Stimulated activated CD8-positive, alpha-beta memory T cell treated with anti-CD3 and anti-CD28 coated beads, Interleukin-7, amount 100 ng/mL, for 4 hours (primary cell): ENCODE results near the gene XIRP2.

ENCODE experiments used
- DNase-seq, 2 donors: peaks; one replicate each; pipeline ENCODE4 v3.0.0-alpha.2; 2020; ENCODE audit warnings: low read depth in 2 of 2

Gene XIRP2

GRCh38 chr2:167134381-167135072 is 246.2 kb downstream of the XIRP2 start:
- no peak for DNase-seq

DNA sequence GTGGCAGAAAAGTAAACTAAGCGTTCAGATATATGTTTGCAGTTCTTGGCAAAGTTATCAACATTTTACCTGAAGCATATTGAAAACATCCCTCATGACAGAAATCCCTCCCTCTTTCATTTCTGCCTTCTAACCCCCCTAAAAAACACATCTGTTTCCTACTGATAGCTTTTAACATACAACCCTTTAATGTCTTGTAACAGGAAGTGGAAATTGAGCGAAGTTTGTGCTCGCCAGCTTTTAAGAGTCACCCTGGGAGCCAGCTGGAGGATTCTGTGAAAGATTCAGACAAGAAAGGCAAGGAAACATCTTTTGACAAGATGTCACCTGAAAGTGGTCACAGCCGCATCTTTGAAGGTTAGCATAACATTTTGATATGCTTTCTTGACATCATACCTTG is 247.4 kb downstream of the XIRP2 start:
- no peak for DNase-seq

DNA sequence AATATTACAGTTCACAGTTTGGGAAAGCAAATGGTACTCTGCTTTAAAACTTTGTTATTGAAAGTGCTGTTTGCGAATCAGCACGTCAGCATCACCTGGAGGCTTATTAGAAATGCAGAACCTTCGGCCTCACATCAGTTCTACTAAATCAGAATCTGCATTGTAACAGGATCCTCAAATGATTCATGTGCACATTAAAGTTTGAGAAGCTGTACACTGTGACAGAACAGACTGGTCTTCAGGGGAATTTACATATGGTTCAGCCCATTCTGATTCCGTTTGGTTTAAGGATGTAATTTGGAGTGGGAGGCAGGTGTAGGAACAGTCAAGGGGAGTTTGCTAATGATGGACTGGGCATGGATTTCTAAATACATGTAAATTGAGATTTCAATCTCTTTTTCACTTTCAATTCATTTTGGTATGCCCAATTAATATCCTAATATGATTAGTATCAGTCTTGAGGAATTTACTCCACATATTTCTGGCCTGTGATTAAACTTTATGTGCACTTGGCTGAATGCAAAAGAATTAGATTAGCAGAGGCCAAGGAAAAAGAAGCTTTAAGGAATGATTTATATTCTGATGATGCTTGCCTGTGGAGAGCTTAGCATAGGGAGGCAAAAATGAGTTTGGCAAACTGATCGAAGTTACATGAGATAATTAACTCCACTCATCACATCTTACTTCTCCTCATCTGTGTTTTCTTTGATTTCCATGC is 248.8 kb downstream of the XIRP2 start:
- DNase-seq, result no peak

DNA sequence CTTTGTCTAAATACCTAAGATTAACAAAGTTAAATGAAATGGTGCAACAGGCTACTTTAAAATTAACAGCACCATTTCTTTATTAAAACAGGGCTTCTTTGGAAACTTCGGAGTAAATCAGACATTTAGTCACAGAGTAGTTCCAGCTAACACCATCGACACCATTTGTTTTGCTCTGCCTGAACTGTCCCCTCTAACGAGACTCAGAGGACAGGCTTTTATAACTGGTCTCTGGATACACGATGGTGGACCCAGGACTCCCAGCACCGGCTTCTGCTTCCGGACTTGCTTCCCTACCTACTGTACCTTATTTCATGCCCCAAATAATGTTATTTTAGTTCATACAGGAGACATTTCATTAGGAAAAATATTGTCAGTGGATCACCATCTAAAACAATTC is 252.1 kb downstream of the XIRP2 start:
- DNase-seq, result no peak

DNA sequence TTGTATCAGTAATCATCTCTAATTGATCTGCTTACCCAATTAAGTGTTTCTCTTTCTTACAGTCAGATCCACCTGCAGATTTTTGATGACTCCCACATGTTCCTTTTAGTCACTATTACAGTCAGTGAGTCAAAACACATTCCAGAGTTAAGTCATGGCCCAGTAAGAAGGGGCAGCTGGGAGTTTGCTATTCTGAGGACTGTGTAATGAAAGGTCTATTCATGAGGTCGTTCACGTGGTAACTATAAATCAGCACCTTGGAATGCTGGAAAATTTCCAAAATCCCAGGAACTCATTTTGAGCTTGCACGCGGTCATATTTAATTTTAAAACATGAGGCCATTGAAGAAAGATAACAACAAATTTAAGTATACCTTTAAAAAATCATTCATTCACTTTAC is 252.5 kb downstream of the XIRP2 start:
- no peak for DNase-seq

DNA sequence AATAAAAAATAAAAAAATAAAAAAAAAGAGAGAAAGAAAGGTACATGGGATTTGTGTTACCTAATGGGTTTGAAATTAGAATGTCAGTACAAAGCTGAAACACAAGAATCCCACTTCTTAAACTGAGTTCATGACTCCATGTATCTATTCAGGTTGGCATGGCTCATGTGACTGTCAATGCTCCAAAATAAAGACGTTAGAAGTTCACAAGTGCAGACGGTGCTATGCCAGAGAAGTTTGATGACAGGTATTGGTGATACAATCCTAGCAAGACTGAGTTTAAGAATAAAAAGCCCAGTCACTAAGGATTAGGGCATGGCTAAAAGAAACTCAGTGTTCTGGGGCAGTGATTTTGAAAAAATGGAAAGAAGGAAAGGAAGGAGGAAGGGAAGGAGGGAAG is 254.3 kb downstream of the XIRP2 start:
- DNase-seq, result no peak

- DNase-seq, result no peak
Measured at GRCh38 chr2:167144179-167144898, 256.1 kb downstream of the XIRP2 start.

DNA sequence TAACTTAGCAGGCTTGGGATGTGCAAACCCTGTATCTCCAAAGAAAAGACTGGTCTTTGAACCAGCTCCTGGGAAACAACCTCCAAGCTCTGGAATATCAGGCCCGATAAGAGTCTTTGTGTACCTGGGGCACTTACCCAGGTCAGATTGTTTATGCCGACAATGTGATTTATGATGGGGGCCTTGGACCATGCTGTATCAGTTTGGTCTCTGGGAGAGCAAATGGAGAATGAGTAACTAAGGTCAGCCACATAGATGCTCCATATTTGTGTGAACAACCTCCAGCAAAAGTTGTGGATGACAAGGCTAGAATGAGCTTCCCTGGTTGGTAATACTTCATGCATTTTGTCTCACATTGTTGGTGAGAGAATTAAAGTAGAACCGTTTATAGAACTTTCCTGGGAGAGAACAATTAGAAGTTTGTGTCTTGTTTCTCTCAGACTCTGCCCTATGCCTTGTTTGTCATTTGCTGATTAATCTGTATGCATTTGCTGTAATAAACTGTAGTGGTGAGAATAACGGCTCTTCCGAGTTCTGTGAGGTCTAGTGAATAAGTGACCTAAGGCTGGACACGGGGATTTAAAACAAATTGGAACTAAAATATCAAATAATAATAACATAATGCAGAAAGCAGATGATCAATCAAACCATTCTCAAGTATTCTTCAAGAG is 259.1 kb downstream of the XIRP2 start:
- no peak for DNase-seq

DNA sequence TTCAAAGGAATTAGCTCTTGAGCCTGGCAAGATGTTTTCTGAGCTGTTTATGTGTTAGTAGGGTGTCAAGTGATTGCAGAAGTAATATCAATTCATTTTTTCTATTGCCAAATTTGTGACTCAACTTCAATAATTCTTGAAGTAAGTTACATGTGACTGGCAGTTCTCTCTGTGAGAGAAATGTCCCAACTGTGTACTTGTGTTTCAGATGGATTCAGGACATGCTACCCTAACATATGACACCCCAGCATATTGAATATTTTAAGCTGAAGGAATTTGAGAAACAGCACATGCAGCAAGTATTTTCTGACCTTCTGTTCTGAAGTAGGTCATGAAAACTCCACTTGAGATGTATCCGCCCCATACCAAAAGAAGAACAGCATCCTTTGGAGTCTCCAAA is 263.6 kb downstream of the XIRP2 start:
- no peak for DNase-seq

DNA sequence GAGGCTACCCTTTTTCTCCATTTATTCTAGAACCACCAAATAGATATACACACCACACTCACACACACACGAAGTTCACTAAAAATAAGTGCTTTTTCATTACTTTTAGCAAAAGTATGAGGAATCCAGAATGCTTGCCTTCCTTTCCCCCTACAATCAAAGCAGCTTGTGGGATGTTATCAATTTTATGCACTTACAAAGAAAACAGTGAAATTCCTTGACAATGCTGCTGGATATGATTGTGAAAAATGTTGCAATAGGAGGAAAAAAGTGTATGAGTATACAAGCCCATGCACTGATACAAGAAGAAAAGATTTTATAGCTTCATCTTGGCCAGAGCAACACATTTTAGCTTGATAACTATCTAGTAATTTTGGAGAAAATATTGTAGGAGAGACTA is 269.2 kb downstream of the XIRP2 start:
- no peak for DNase-seq

- no peak for DNase-seq
Measured at GRCh38 chr2:167177196-167177595, 288.9 kb downstream of the XIRP2 start.

DNA sequence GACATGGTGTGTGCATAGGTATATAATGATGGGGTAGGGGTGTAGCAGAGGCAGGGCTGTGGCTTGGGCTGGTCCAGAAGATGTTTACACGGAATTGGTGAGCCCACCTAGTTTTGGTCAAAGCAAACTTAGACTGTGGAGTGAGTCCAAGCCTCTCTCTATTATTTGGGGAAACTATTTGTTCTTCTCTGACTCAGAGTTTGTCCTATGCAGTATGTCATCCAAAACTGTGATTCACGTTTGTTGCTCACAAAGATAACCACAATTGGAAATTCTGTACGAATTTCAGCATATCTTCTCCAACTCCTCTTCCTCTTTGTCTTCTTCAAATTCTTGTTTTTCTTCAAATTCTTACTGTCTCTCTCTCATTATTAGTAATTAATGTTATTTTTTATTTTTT is 292.9 kb downstream of the XIRP2 start:
- DNase-seq, result no peak

DNA sequence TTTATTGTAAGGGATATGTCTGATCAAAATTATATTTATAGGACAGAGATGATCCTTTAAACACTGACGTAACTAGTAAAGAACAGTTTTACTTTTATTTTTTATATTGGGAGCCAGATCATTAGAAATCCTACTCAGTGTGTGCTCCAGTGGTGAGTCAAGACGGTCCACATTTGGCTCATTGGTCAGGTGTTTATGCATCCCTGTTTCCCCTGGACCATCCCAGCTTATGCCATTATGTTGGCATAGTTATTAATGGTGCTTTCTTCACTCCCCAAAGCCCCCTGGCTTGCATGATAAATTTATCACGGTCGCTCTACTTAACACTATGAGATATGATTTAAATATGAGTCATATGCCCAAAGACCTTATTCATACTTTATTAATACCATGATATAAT is 293.4 kb downstream of the XIRP2 start:
- no peak for DNase-seq

DNA sequence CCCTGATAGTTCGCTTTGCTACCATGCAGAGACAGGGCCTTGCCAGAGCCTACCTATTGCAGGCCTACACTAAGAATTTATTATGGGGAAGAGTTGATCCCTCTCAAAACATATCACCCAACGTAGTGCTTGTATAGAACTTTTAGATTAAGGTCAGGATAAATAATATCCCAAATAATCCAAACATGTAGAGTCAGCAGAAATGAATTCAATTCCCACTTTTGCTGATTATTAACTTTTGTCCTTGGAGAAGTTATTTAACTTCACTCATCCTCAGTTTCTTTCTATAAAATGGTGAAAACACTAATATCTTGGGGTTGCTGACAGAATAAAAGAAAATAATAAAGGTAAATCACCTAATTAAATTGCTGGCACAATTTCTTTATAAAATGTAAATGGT is 294.1 kb downstream of the XIRP2 start:
- DNase-seq, result no peak

DNA sequence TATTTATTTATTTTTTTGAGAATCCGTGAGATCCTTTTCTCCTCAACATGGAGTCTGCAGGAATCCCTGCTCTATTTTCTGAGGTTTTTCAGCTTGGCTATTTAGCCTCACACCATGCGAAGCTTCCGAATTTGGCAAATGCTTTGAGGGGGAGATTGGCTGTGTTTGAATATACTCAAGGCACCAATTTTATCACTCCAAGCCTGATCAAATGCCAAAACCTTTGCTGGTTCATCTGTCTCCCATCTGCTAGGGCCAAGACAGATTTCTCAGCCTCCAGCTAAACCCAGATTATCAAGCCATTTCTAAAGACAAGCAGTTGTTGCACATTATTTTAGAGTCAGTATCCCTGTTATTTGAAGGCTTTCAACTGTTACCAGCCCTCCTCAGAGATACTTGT is 295.7 kb downstream of the XIRP2 start:
- DNase-seq, result no peak

GRCh38 chr2:167186465-167186864 is 298.2 kb downstream of the XIRP2 start:
- DNase-seq, result no peak

- no peak for DNase-seq
Measured at GRCh38 chr2:167187049-167187727, 298.9 kb downstream of the XIRP2 start.

GRCh38 chr2:167187978-167188967 is 300.0 kb downstream of the XIRP2 start:
- DNase-seq, result no peak

GRCh38 chr2:167190053-167190452 is 301.8 kb downstream of the XIRP2 start:
- no peak for DNase-seq

DNA sequence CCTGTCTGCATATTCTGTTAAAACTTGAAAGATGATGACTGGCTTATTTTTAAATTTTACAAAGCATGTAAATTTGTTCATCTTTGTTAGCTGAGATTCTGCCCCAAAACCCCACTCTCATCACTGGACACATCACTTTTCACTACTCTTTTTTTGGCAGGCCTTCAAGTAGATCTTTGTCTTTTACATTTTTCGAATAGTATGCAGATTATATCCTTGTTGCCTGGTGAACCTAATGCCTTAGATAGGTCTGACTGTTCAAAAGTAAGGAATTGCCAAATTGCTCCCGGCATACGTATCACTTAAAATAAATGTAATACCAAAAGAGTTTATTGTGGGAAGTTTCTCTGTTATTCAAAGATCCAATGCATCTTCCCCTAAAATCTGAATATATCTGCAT is 303.3 kb downstream of the XIRP2 start:
- DNase-seq, result no peak

DNA sequence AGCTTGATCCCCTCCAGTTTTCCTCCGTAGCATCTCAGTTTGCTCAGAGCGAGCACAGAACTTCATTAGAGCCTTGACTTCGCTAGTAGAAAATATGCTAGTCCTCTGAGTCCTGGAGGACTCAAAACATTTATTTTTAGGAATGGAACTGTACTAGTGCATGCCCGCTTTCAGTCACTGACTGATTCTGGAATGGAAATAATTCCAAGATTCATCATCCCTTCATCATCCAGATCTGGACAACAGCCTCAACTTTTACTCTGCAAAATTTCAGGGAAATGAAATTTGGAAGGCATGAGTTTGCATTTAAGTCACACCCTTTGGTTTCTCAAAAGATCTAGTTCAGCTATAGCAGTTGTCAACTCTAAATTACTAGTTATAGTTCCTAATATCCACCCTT is 304.6 kb downstream of the XIRP2 start:
- DNase-seq, result no peak
